ENCODE measurements around the gene KRTAP2-1.
"Not testable (repeated sequence)": the region's sequence is repeated elsewhere in the genome, so short reads cannot be mapped to it uniquely, and the experiment has no call there.

Gene KRTAP2-1

DNA sequence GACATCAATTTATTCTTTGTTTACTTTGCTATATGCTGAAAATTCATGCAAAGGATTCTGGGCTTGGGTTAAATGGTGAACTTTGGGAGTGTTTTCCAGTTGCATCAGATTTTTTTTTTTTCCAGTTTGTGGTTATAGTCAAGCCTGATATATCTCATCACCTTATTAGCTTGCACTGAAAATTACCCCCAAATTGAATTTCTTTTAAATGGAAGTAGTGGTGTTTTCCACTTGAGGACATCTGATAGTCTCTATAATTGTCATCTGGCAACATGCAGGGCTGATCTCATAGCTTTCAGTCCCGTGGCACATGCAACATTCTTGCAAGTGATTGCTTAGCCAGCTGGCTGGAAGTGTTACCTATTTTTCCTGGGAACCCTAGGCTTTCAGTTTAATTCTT lies 33.5 kb downstream of the KRTAP2-1 start:
- in situ Hi-C loops (cut with MboI; ENCODE audit: low sequenced_read_pairs): no loop called here

DNA sequence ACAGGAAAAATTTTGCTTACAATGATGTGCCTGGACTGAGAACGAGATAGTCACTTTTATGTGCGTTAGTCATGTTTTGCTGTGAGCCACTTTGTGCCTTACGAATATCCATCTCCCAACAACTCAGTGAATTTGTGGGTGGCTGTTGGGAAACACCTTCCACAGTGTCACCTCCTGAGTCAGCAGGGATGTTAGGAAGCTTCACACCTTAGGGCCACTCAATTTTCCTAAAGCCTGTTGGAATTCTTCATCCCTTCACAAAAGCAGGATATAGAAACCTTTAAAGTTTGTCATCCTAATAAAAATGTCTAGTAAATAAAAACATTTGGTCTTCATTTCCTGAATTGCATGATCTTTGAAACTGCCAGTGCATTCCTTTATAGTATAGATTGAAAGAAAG lies 33.9 kb downstream of the KRTAP2-1 start:
- in situ Hi-C loops (cut with MboI; ENCODE audit: low sequenced_read_pairs): no loop called here

DNA sequence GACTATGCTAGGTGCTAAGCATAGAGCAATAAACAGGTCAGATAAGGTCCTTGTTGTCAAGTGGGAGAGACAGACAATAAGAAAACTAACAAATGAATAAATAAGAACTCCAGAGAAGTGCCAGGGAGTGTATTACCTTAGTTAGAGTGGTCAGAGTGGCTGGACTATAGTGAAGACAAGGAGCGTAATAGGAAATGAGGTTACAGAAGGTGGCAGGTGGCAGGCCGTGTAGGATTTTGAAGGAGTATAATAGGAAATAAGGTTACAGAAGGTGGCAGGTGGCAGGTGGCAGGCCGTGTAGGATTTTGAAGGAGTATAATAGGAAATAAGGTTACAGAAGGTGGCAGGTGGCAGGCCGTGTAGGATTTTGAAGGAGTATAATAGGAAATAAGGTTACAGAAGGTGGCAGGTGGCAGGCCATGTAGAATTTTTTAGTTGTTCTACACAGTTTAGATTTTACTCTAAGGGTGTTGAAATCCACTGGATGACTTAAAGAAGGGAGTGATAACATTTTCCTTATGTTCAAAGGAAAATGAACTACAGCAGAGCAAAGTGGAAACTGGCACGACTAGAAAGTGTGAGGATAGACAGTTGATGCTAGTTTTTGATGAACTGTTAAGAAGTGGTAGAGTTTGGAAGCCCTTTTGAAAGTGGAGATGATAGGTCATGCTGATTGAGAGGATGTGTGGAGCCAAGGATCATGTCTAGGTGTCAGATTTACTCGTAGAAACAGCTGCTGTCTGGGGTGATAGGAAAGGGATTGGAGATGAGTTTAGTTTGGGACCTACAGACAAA lies 34.6 kb downstream of the KRTAP2-1 start:
- in situ Hi-C loops (cut with MboI; ENCODE audit: low sequenced_read_pairs): no loop called here

DNA sequence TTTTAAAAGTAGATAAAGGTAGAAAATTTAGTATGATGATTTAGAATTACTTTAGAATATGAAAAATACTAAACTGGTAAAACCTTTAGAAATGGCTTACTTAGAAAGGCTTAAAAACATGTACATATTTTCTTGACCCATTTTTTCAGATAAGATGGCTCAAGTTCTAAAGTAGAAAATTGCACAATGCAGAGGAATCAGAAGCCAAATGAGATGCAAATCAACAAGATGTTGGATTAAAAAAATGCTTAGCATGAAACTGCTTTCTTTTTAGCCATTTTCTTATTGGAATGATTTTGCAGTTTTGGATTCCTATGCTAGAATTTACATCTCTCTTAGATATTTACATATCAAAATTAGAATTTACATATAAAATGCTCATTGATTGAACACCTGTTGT lies 36.7 kb downstream of the KRTAP2-1 start:
- in situ Hi-C loops (cut with MboI; ENCODE audit: low sequenced_read_pairs): no loop called here

DNA sequence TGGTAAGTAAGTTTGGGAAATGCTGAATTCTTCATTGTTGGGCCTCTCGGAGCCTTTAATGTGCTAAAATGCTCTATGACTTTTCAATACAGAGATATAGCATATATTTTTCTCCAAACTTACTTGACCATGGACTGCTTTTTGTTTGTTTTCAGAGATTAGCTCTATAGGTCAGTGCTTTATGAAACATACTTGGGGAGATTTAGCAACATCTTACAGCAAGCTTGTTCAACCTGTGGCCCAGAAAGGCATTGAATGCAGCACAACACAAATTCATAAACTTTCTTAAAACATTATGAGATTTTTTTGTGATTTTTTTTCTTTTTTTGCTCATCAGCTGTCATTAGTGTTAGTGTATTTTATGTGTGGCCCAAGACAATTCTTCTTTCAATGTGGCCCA lies 37.2 kb downstream of the KRTAP2-1 start:
- in situ Hi-C loops (cut with MboI; ENCODE audit: low sequenced_read_pairs): no loop called here

DNA sequence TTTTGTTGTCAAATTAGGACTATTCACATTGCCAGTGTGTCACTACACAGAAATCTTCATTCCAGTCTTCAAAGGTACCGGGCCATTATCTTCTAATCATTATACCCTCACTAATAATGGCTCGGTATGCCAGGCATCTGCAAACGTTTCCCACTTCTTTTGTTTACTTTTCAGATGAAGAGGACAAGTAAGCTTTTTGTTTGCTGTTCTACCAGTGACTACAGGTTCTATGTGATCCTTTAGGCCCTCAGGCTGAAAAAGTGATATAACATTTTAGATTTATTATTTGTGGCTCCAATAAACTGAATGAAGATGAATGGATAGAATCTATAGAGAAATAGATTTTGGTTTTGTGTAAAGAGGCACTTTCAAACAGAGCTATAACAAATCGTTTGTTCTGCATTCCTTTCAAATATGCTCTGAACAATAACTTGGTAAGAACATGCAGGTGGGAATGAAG lies 37.8 kb downstream of the KRTAP2-1 start:
- in situ Hi-C loops (cut with MboI; ENCODE audit: low sequenced_read_pairs): no loop called here

DNA sequence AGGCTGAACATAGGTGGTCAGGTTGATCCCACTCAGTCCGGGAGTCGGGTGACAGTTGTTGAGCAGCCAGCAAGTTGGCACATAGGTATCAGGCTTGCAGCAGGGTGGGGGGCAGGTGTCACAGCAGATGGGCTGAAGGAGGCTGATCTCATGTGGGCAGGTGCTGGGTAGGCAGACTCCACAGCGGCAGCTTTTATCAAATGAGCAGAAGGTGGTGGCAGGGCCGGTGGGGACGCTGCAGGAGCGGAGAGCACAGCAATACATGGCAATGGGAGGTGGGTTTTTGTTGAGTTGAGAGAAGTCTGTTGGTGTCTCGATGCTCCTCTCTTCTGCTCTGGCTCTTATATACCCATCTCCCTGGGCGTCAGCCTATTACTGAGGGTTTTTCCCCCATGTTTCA lies 38.3 kb downstream of the KRTAP2-1 start, which contains the start of gene KRTAP3-1:
Gene KRTAP3-1, minus strand, starts transcription at position 318 of the 400 bp plus-strand sequence. Its CDS starts 54 bp downstream, at position 264.
- in situ Hi-C loops (cut with MboI; ENCODE audit: low sequenced_read_pairs): no loop called here

DNA sequence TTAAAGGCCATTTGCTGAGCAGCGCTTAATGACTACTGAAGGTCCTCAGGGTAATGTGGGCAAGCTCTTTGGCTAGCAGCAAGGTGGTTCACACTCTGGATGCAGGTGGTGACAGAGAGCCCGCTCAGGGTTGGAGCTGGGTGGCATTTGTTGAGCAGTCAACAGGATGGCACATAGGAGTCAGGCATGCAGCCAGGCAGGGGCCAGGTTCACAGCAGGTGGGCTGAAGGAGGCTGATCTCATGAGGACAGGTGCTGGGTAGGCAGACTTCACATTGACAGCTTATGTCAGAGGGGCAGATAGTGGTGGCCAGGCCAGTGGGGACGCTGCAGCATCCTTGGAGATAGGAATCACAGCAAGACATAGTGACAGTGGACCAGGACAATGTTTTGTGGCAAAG lies 42.7 kb downstream of the KRTAP2-1 start:
- in situ Hi-C loops (cut with MboI; ENCODE audit: low sequenced_read_pairs): no loop called here

DNA sequence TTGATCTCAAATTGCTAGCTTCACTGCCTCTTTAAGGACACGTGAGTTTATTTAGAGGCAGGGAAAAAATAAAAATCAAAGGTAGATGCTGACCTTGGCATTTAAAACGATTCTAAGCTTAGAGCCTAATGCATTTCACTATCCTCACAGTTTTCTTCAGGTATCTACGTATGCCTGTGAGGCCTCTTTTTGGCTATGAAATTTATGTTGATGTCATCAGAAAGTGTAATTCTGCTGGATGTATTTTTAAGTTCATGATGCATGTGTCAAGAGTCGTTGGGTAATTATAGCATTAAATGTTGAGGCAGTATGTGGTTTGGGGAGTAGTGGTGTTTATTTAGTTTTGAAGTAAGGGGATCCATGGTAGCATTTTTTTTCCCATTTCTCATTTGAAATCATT lies 43.2 kb downstream of the KRTAP2-1 start:
- in situ Hi-C loops (cut with MboI; ENCODE audit: low sequenced_read_pairs): no loop called here

DNA sequence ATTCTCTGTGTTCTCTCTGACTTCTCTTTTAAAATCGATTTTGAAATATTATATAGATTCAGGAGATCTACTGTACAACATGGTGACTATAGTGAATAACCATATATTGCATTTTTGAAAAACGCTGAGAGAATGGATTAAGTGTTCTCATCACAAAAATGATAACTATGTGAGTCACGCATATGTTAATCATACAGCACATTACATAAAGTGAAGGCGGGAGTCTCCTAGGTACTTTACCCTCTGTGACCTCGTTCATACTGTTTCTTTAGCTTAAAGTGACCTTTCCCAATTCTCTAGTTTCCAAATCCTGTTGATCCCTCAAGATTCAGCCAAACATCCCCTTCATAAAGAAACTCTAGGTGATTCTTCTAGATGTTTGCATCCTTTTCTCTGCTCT lies 44.3 kb downstream of the KRTAP2-1 start:
- in situ Hi-C loops (cut with MboI; ENCODE audit: low sequenced_read_pairs): no loop called here

DNA sequence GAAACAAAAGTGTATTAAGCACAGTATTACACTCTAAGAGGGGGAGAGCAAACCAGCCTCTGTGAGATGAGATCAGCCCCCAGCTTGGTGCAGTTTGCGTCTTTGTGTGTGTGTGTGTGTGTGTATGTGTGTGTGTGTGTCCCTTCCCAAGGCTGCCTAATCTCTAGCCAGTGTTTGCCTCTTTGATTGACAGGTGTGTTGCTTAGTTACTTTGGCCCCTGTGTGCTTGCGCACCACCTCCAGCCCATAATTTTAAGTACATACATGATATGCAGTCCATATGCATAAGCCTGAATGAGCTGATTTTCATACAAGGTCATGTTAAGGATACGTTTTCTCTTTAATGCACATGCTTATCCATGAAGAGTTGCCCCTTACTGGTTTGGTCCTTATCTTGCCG lies 45.3 kb downstream of the KRTAP2-1 start:
- in situ Hi-C loops (cut with MboI; ENCODE audit: low sequenced_read_pairs): no loop called here

DNA sequence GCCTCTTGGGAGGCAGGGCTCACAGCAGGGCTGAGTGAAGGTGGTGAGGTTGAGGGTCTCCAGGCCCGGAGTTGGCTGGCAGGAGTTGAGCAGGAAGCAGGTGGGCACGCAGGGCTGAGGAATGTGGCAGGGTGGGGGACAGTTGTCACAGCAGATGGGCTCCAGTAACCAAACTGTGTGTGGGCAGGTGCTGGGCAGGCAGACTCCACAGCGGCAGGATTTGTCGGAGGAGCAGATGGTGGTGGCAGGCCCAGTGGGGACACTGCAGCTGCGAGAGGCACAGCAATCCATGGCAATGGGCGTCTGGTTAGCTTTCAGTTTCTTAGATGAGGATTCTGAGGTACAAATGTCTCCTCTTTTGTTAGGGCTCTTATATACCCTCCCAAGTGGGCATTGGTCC lies 47.6 kb downstream of the KRTAP2-1 start, which contains the start of gene KRTAP3-2:
Gene KRTAP3-2, minus strand, starts transcription at position 344 of the 400 bp plus-strand sequence. Its CDS starts 53 bp downstream, at position 291.
- in situ Hi-C loops (cut with MboI; ENCODE audit: low sequenced_read_pairs): not testable (repeated sequence)

DNA sequence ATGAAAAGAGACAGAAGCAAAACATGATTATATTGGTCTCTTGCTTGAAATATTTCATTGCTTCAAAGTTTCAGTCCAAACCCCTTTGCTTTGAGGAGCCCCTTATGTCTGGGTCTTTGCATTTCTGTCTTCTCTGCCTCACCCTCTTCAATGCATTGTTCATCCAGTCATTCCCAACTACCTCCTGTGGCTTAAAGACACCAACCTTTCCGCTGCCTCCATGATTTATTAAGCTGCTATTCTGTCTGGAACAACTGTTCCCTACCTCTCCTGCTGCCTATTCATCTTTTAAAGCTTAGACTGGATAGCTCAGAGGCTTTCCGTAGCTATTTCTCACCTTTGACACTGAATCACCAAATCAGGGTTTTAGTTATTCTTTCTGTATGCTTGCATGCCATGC lies 49.8 kb downstream of the KRTAP2-1 start:
- in situ Hi-C loops (cut with MboI; ENCODE audit: low sequenced_read_pairs): no loop called here

DNA sequence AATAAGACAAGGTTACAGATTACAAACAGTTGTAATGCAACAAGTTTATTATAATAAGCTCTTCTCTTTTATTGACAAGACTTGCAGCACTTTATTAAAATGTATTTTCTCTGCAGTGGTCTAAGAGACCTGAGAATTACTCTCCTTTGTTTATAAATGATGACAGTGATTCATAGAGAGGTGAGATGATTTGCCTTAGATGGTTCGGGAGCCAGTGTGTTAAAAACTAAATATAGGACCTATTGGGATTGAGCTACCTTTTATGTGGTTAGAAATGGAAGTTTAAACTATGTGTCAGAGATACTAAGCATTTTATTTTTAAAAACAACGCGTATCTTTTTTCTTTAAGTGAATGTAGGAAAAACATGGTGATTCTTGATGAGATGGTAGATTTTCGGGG lies 50.3 kb downstream of the KRTAP2-1 start:
- in situ Hi-C loops (cut with MboI; ENCODE audit: low sequenced_read_pairs): no loop called here

Data from HL-60/S4 treated with phorbol 12-myristate 13-acetate at 8.2 ng/mL for 4 days and 3 days (cell line).